Skeletal muscle satellite cell (primary cell): ENCODE measurements around the gene NUDT6.
A peak's percentile ranks its signal among the peaks of the same experiment; 100 is the strongest.
"Not testable (repeated sequence)": the region's sequence is repeated elsewhere in the genome, so short reads cannot be mapped to it uniquely, and the experiment has no call there.

Experiments
- H3K27me3 ChIP-seq: 2 replicates; pipeline ENCODE4 v1.7.0; 2013; ENCODE audit warnings: low read length; ENCODE audit not compliant: control insufficient read depth, insufficient read depth
- H3K36me3 ChIP-seq: 2 replicates; pipeline ENCODE4 v1.7.0; 2013; ENCODE audit warnings: mild to moderate bottlenecking, control low read depth, low read length; ENCODE audit not compliant: insufficient read depth
- H3K4me1 ChIP-seq: 2 replicates; pipeline ENCODE4 v1.7.0; 2013; ENCODE audit warnings: low read length; ENCODE audit not compliant: control insufficient read depth, insufficient read depth
- H3K4me2 ChIP-seq: 2 replicates; pipeline ENCODE4 v1.7.0; 2013; ENCODE audit warnings: mild to moderate bottlenecking, low read length
- H3K4me3 ChIP-seq: 2 replicates; pipeline ENCODE4 v1.7.0; 2013; ENCODE audit warnings: low read length
- H3K9ac ChIP-seq: 2 replicates; pipeline ENCODE4 v1.7.0; 2013; ENCODE audit warnings: mild to moderate bottlenecking, low read depth, low read length, moderate library complexity
- H3K9me3 ChIP-seq: replicated peaks from 2 replicates; pipeline ENCODE4 v1.7.0; 2013; ENCODE audit warnings: mild to moderate bottlenecking, control low read depth, low read length

The NUDT6 gene

GRCh38 chr4:122948671-122949070 is 26.3 kb upstream of the NUDT6 start:
- no peak overlapping the region for H3K4me2 ChIP-seq
- no peak overlapping the region for H3K4me3 ChIP-seq
- peaks cover 58% of the 10 kb centered on the region for H3K36me3 ChIP-seq
- H3K27me3 ChIP-seq: no peaks in the 10 kb centered on the region
- no peaks in the 10 kb centered on the region for H3K4me1 ChIP-seq
- no peaks in the 10 kb centered on the region for H3K9me3 ChIP-seq
- no peak overlapping the region for H3K9ac ChIP-seq

DNA sequence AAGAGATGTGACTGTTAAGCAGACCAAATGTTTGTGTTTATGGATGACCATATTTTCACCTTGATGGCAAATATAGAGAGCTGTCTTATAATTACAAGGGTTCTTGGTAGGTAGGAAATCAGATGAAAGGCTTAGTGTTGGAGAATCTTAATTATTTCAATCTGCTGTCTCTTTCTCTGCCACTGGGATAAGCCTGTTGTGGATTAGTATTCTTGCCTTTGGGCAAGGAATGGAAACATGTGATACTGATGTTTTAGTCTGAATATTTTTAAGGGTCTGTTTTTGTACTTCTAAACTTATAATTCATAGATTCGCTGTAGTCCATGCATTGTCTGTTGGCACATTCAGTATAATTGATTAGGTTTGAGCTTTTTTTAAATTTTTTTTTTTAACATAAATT is 23.7 kb upstream of the NUDT6 start:
- H3K9me3 ChIP-seq: no peaks in the 10 kb centered on the region

GRCh38 chr4:122945136-122945535 is 22.7 kb upstream of the NUDT6 start:
- H3K4me3 ChIP-seq, H3K27me3 ChIP-seq, H3K9me3 ChIP-seq, H3K4me2 ChIP-seq, H3K4me1 ChIP-seq, H3K9ac ChIP-seq: not testable (repeated sequence)
- H3K36me3 ChIP-seq: peaks cover 26% of the 10 kb centered on the region

More for the DNA sequence above, 23.7 kb upstream of the NUDT6 start:
- H3K4me1 ChIP-seq: no peaks in the 10 kb centered on the region
- no peak overlapping the region for H3K9ac ChIP-seq
- H3K4me2 ChIP-seq: no peak overlapping the region
- no peaks in the 10 kb centered on the region for H3K27me3 ChIP-seq
- no peak overlapping the region for H3K4me3 ChIP-seq
- H3K36me3 ChIP-seq: peaks cover 33% of the 10 kb centered on the region

DNA sequence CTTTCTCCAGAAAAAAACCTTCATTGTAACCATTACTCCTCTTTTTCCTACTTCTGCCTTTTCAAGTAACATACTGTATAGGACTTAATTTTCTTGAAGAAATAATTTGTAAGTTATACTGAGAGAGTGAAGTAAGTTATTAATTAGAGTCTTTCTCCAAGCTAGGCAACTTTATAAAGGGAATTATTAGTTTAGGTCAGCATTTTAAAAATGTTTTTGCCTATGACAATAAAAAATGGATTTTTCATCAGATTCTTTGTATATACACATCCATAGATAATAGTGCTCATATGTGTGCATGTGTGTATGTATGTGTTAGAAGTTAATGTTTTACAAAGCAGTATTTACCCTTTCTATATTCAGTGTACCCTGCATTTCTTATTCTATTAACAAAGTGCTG is 10.4 kb upstream of the NUDT6 start:
- Histone ChIP-seq H3K4me2 (no peak overlapping the region), H3K9ac (no peak overlapping the region), H3K4me1 (no peaks in the 10 kb centered on the region), H3K4me3 (no peak overlapping the region), H3K36me3 (peaks cover 28% of the 10 kb centered on the region), H3K27me3 (no peaks in the 10 kb centered on the region), H3K9me3 (no peaks in the 10 kb centered on the region)

GRCh38 chr4:122930862-122931261 is 8.5 kb upstream of the NUDT6 start:
- Histone ChIP-seq H3K9ac (peak overlapping the region; percentile 8), H3K9me3 (no peaks in the 10 kb centered on the region), H3K4me1 (no peaks in the 10 kb centered on the region), H3K4me2 (no peak overlapping the region), H3K36me3 (peaks cover 19% of the 10 kb centered on the region), H3K27me3 (no peaks in the 10 kb centered on the region), H3K4me3 (no peak overlapping the region)

GRCh38 chr4:122928930-122929329 is 6.5 kb upstream of the NUDT6 start:
- H3K9ac ChIP-seq: no peak overlapping the region
- H3K4me1 ChIP-seq: peaks cover 7% of the 10 kb centered on the region
- H3K36me3 ChIP-seq: peaks cover 8% of the 10 kb centered on the region
- H3K9me3 ChIP-seq: no peaks in the 10 kb centered on the region
- no peak overlapping the region for H3K4me3 ChIP-seq
- H3K27me3 ChIP-seq: no peaks in the 10 kb centered on the region
- H3K4me2 ChIP-seq: no peak overlapping the region

- no peaks in the 10 kb centered on the region for H3K9me3 ChIP-seq
These were observed 597 bp upstream of the NUDT6 start for GRCh38 chr4:122922877-122923511.

DNA sequence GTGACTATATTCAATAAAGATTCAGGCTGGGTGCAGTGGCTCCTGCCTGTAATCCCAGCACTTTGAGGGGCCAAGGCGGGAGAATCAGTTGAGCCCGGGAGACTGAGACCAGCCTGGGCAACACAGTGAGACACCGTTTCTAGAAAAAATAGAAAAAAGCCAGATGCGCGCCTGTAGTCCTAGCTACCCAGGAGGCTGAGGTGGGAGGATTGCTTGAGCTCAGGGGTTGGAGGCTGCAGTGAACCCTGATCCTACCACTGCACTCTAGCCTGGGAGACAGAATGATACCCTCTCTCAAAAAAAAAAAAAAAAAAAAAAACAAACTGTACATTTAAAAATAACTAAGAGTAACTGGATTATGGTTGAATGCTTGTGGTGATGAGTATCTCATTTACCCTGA is 1.1 kb downstream of the NUDT6 start:
- H3K4me2 ChIP-seq: peak overlapping the region; percentile 97
- peak overlapping the region; percentile 88 for H3K4me3 ChIP-seq
- H3K4me1 ChIP-seq: peaks cover 15% of the 10 kb centered on the region
- H3K27me3 ChIP-seq: no peaks in the 10 kb centered on the region
- no peaks in the 10 kb centered on the region for H3K36me3 ChIP-seq
- no peaks in the 10 kb centered on the region for H3K9me3 ChIP-seq
- peak overlapping the region; percentile 86 for H3K9ac ChIP-seq

More at GRCh38 chr4:122922877-122923511, 597 bp upstream of the NUDT6 start:
- peak overlapping the region; percentile 86 for H3K9ac ChIP-seq
- H3K4me3 ChIP-seq: peak overlapping the region; percentile 88
- H3K36me3 ChIP-seq: no peaks in the 10 kb centered on the region
- H3K4me2 ChIP-seq: peak overlapping the region; percentile 97
- H3K4me1 ChIP-seq: peaks cover 8% of the 10 kb centered on the region
- no peaks in the 10 kb centered on the region for H3K27me3 ChIP-seq

- H3K9ac ChIP-seq: no peak overlapping the region
- H3K4me3 ChIP-seq: no peak overlapping the region
- no peaks in the 10 kb centered on the region for H3K9me3 ChIP-seq
- peaks cover 15% of the 10 kb centered on the region for H3K4me1 ChIP-seq
- H3K4me2 ChIP-seq: no peak overlapping the region
- no peaks in the 10 kb centered on the region for H3K27me3 ChIP-seq
- H3K36me3 ChIP-seq: no peaks in the 10 kb centered on the region
These were observed 1.9 kb downstream of the NUDT6 start for GRCh38 chr4:122920473-122920872.

DNA sequence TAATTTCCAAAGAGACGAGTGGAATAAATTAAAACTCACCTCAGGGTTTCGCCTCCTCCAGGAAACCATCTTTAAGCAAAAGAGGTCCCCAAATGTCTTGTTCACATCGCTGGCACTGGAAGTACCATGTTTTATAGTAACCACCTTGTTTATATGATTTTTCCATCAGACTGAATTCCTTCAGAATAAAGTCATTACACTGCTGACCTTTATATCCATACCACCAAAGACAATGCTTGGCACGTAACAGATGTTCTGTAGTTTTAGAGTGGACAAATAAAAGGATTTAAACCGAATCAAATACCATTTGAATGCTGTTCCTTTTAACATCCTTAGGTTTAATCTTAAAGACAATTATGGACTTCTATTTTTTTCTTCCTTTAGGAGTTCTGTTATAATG is 4.7 kb downstream of the NUDT6 start:
- H3K27me3 ChIP-seq: no peaks in the 10 kb centered on the region
- H3K4me1 ChIP-seq: peaks cover 29% of the 10 kb centered on the region
- H3K4me3 ChIP-seq: no peak overlapping the region
- H3K4me2 ChIP-seq: no peak overlapping the region
- no peaks in the 10 kb centered on the region for H3K9me3 ChIP-seq
- peaks cover 5% of the 10 kb centered on the region for H3K36me3 ChIP-seq
- H3K9ac ChIP-seq: no peak overlapping the region

DNA sequence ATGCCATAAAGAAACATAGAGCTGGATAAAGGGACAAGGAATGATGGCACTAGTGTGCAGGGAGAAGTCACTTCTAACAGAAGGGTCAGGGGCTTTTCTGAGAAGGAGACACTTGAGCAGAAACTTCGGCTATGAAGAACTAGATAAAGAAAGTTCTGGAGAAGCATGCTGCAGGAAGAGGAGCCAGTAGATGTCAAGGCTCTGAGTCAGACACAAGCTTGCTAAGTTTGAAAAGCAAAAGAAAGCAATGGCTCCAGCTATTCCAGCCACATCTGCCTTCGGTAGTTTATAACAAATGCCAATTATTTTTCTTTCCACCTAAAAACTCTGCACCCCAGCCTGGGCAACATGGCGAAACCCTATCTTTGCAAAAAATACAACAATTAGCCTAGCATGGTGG is 7.5 kb downstream of the NUDT6 start:
- no peak overlapping the region for H3K9ac ChIP-seq
- no peaks in the 10 kb centered on the region for H3K27me3 ChIP-seq
- no peaks in the 10 kb centered on the region for H3K9me3 ChIP-seq
- H3K4me2 ChIP-seq: peak overlapping the region; percentile 59
- H3K4me1 ChIP-seq: peaks cover 32% of the 10 kb centered on the region
- H3K36me3 ChIP-seq: peaks cover 11% of the 10 kb centered on the region
- no peak overlapping the region for H3K4me3 ChIP-seq

- Histone ChIP-seq H3K4me3 (no peak overlapping the region), H3K9ac (no peak overlapping the region), H3K27me3 (no peaks in the 10 kb centered on the region), H3K4me1 (peaks cover 32% of the 10 kb centered on the region), H3K4me2 (peak overlapping the region; percentile 59), H3K36me3 (peaks cover 11% of the 10 kb centered on the region), H3K9me3 (no peaks in the 10 kb centered on the region)
These were observed 8.0 kb downstream of the NUDT6 start for GRCh38 chr4:122914292-122914904.
